GM12875 (cell line): ENCODE data around the gene KRT33B.
"Not testable (repeated sequence)": the region's sequence is repeated elsewhere in the genome, so short reads cannot be mapped to it uniquely, and the experiment has no call there.

Experiments
- H3K4me3 ChIP-seq: one replicate; pipeline ENCODE4 v1.5.1; 2011; ENCODE audit warnings: low read depth, low read length, control low read depth
- CTCF ChIP-seq: IDR thresholded peaks from 2 replicates; pipeline ENCODE4 v1.5.1; 2011; ENCODE audit warnings: low read depth, mild to moderate bottlenecking, control low read depth, inconsistent platforms, low read length, moderate library complexity, borderline replicate concordance; ENCODE audit not compliant: insufficient read depth

The KRT33B gene

GRCh38 chr17:41383690-41384089 is 14.1 kb upstream of the KRT33B start:
- H3K4me3 ChIP-seq: no peak overlapping the region
- no peak for TF ChIP-seq CTCF

GRCh38 chr17:41382394-41382793 is 12.8 kb upstream of the KRT33B start:
- no peak for TF ChIP-seq CTCF
- no peak overlapping the region for H3K4me3 ChIP-seq

GRCh38 chr17:41381943-41382342 is 12.3 kb upstream of the KRT33B start, which contains the start of gene KRT34:
Gene KRT34, minus strand, starts transcription at chr17:41382306. Its CDS starts 60 bp downstream, at chr17:41382246.
- not testable (repeated sequence) for H3K4me3 ChIP-seq

GRCh38 chr17:41380091-41380490 is 10.5 kb upstream of the KRT33B start:
- H3K4me3 ChIP-seq: not testable (repeated sequence)

GRCh38 chr17:41377546-41377945 is 7.9 kb upstream of the KRT33B start:
- no peak overlapping the region for H3K4me3 ChIP-seq
- no peak for TF ChIP-seq CTCF

- TF ChIP-seq CTCF: no peak
- H3K4me3 ChIP-seq: no peak overlapping the region
Measured at GRCh38 chr17:41369023-41369422, 590 bp downstream of the KRT33B start.

GRCh38 chr17:41367426-41368075 is 2.1 kb downstream of the KRT33B start:
- TF ChIP-seq CTCF: no peak

GRCh38 chr17:41366070-41366469 is 3.5 kb downstream of the KRT33B start:
- no peak overlapping the region for H3K4me3 ChIP-seq
- TF ChIP-seq CTCF: no peak

More at GRCh38 chr17:41367426-41368075, 2.1 kb downstream of the KRT33B start:
- no peak overlapping the region for H3K4me3 ChIP-seq
